HepG2 (cell line): ENCODE measurements around the gene PARP3. TPM values are rescaled to one million over a fixed set of nuclear protein-coding genes. Genes with fewer than 3 reads are reported as not detected.

ENCODE experiments used
- BHLHE40 ChIP-seq: IDR thresholded peaks from 2 replicates; pipeline ENCODE4 v1.6.1; 2011; ENCODE audit warnings: low read length, improper control_type of control experiment
- CHCHD3 ChIP-seq: sonication (generic); formaldehyde crosslinking; IDR thresholded peaks from 2 replicates; pipeline ENCODE4 v1.8.0; 2022; ENCODE audit warnings: mild to moderate bottlenecking, missing genetic modification reagents, moderate library complexity
- KDM4B ChIP-seq: sonication (generic); formaldehyde crosslinking; IDR thresholded peaks from 2 replicates; pipeline ENCODE4 v1.4.0; 2020; ENCODE audit warnings: missing genetic modification reagents
- KIAA2018 ChIP-seq: sonication (generic); formaldehyde crosslinking; IDR thresholded peaks from 2 replicates; pipeline ENCODE4 v1.5.0; 2020; ENCODE audit warnings: mild to moderate bottlenecking, missing genetic modification reagents, borderline replicate concordance
- KLF9 ChIP-seq: IDR thresholded peaks from 2 replicates; pipeline ENCODE4 v1.6.1; 2016; ENCODE audit warnings: low read depth
- MAFF ChIP-seq: IDR thresholded peaks from 2 replicates; pipeline ENCODE4 v1.6.1; 2011; ENCODE audit warnings: low read depth, low read length, improper control_type of control experiment
- SRSF1 ChIP-seq: fragments of 200-400 bp; formaldehyde crosslinking; optimal IDR thresholded peaks from 2 replicates; pipeline ENCODE3; 2017; ENCODE audit warnings: mild to moderate bottlenecking, low read depth, low read length, moderate library complexity
- TBL1XR1 ChIP-seq: fragments of 150-350 bp; IDR thresholded peaks from 2 replicates; pipeline ENCODE4 v1.6.1; 2014; ENCODE audit warnings: borderline replicate concordance, low read length; ENCODE audit not compliant: partially characterized antibody
- ZFX ChIP-seq: sonication (generic); formaldehyde crosslinking; IDR thresholded peaks from 2 replicates; pipeline ENCODE4 v1.4.0; 2020; ENCODE audit warnings: mild to moderate bottlenecking, low read depth, missing genetic modification reagents, moderate library complexity
- ZNF20 ChIP-seq: sonication (generic); formaldehyde crosslinking; IDR thresholded peaks from 2 replicates; pipeline ENCODE4 v1.4.0; 2020; ENCODE audit warnings: mild to moderate bottlenecking, moderate library complexity, missing genetic modification reagents
- ZNF383 ChIP-seq: sonication (generic); formaldehyde crosslinking; IDR thresholded peaks from 2 replicates; pipeline ENCODE4 v1.4.0; 2020; ENCODE audit warnings: missing genetic modification reagents, mild to moderate bottlenecking, borderline replicate concordance
- ZNF775 ChIP-seq: sonication (generic); formaldehyde crosslinking; IDR thresholded peaks from 2 replicates; pipeline ENCODE4 v1.4.0; 2020; ENCODE audit warnings: missing genetic modification reagents, mild to moderate bottlenecking, moderate library complexity, borderline replicate concordance
- polyA plus RNA-seq, 8 experiments: library from polyadenylated mRNA; depleted of rRNA in 3 of 8; stranded (reverse) in 7 of 8; unstranded in 1 of 8; fragments of >200 nt; fragmentation: Illumina TruSeq in 4 of 8; extraction: Trizol in 4 of 8; gene quantifications; 2 replicates each; pipeline versions ENCODE4 v1.2.1 to v1.2.3, GENCODE V29; 2011 to 2016; ENCODE audit warnings: low read depth in 4 of 8, missing spikeins in 1 of 8, mixed read lengths in 1 of 8; ENCODE audit not compliant: insufficient read depth in 1 of 8
- total RNA-seq, 5 experiments: library from RNA; depleted of rRNA; stranded (reverse); fragments of >200 nt; fragmentation: Illumina TruSeq; extraction: Trizol; gene quantifications; 2 replicates each; pipeline ENCODE4 v1.2.3, GENCODE V29; 2016; ENCODE audit warnings: low read depth in 1 of 5

Gene PARP3
- total and polyA plus RNA-seq, 2 of the 13 experiments (the other 11 are each of a cell fraction or from before 2014, with no cell fraction given), result 11.2 to 21.5 TPM

- TF ChIP-seq TBL1XR1, result no peak
- TF ChIP-seq ZNF383 (CRISPR knock-in tag), result no peak
- no peak for TF ChIP-seq KLF9 (CRISPR knock-in tag)
- TF ChIP-seq KIAA2018 (CRISPR knock-in tag), result no peak
- TF ChIP-seq ZFX (CRISPR knock-in tag), result peak; percentile 40; the same call in 1 of the 2 replicates
- no peak for TF ChIP-seq BHLHE40
- no peak for TF ChIP-seq CHCHD3 (CRISPR knock-in tag)
- 0 out of 2 replicates have a peak, but pooled peaks have one; percentile 47 for TF ChIP-seq ZNF20 (CRISPR knock-in tag)
- no peak for TF ChIP-seq ZNF775 (CRISPR knock-in tag)
- TF ChIP-seq MAFF, result no peak
- no peak for TF ChIP-seq KDM4B (CRISPR knock-in tag)
- peak; percentile 67 for TF ChIP-seq SRSF1
These were observed 33.0 kb downstream of the PARP3 start, which contains the start of gene ABHD14A (continued) for GRCh38 chr3:51974963-51975851.
